Adrenal gland (tissue), 5 donors: ENCODE results near the gene MFAP3L.

Experiments used
- POLR2A ChIP-seq, 2 donors: fragments of 450-650 bp; IDR thresholded peaks; one replicate each; pipeline ENCODE4 v1.6.1; 2017; ENCODE audit warnings: antibody characterized with exemption in 2 of 2, mild to moderate bottlenecking in 2 of 2, moderate library complexity in 1 of 2
- TF ChIP-seq, protein P1 (sequence below), 6 experiments: fragments of 450-650 bp in 4 of 6; fragments of 200-600 bp in 2 of 6; sonication (generic) in 1 of 6; IDR thresholded peaks; 1 replicate in 5 of 6; 2 replicates in 1 of 6; pipeline versions ENCODE4 v1.5.1 to v1.8.0; 2016 to 2021; ENCODE audit warnings: antibody characterized with exemption in 6 of 6, mild to moderate bottlenecking in 2 of 6, moderate library complexity in 1 of 6
- donor health status: DM: no; HTN: no; CAD: no.

DNA sequence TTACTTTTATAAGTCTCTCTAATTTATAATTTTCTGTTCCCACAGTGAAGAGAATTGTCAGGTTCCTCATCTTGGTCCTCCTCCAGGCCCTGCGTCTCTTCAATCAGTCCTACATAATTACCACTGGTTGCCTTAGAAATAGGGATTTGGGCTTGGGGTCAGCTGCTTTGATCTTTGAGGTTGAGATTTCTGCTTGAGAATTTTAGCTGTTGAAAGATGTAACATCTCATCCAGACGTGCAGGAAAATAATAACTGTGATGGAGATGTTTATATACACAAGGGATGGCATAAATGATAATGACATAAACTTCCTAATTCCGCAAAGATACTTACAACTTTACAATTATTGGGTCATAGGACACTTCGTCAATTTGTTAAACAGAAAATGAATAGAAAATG, 33.2 kb upstream of the MFAP3L start:
- TF ChIP-seq, protein P1, sequence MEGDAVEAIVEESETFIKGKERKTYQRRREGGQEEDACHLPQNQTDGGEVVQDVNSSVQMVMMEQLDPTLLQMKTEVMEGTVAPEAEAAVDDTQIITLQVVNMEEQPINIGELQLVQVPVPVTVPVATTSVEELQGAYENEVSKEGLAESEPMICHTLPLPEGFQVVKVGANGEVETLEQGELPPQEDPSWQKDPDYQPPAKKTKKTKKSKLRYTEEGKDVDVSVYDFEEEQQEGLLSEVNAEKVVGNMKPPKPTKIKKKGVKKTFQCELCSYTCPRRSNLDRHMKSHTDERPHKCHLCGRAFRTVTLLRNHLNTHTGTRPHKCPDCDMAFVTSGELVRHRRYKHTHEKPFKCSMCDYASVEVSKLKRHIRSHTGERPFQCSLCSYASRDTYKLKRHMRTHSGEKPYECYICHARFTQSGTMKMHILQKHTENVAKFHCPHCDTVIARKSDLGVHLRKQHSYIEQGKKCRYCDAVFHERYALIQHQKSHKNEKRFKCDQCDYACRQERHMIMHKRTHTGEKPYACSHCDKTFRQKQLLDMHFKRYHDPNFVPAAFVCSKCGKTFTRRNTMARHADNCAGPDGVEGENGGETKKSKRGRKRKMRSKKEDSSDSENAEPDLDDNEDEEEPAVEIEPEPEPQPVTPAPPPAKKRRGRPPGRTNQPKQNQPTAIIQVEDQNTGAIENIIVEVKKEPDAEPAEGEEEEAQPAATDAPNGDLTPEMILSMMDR (IDR thresholded peaks at IDR 0.05): no peak
- TF ChIP-seq POLR2A (IDR thresholded peaks at IDR 0.05): no peak
